ENCODE results near the gene FEN1.

DNA sequence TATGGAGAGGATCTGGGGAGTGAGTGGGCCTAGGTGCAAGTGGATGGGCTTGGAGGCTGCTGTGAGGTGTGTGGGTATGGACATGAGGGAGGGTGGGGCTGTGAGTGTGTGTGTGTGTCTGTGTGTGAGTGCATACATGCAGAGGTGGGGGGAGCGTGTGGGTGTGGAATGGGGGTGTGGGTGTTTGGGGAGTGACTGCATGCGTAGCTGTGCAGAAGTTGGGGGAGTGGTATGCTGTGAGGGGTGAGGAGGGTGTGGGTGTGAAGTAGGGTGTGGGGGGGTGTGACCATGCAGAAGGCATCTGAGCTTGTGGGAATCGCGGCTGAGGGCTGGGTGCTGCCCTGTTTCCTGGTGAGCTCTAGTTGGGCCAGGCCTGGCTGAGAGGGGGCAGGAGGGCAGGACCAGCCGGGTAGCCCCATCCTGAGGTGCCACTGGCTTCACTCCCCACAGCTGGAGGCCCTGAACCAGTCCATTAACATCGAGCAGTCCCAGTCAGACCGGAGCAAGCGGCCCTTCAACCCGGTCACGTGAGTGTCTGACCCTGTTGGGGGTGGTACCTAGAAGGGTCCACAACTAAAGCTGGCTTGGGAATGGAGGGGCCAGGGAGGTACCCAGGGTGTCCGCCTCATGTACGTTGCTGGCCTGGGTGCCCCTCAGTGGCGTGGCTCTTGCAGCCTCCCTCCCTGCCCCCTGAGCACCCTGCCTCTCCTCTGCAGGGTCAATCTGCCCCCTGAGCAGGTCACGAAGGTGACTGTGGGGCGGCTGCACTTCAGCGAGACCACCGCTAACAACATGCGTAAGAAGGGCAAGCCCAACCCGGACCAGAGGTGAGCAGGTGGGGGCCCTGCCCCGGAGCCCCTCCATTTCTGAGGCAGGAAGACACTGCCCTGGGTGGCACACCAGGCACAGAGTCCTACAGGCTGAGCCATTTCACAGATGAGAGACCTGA is 16.8 kb upstream of the FEN1 start:
- TF ChIP-seq, protein P1, sequence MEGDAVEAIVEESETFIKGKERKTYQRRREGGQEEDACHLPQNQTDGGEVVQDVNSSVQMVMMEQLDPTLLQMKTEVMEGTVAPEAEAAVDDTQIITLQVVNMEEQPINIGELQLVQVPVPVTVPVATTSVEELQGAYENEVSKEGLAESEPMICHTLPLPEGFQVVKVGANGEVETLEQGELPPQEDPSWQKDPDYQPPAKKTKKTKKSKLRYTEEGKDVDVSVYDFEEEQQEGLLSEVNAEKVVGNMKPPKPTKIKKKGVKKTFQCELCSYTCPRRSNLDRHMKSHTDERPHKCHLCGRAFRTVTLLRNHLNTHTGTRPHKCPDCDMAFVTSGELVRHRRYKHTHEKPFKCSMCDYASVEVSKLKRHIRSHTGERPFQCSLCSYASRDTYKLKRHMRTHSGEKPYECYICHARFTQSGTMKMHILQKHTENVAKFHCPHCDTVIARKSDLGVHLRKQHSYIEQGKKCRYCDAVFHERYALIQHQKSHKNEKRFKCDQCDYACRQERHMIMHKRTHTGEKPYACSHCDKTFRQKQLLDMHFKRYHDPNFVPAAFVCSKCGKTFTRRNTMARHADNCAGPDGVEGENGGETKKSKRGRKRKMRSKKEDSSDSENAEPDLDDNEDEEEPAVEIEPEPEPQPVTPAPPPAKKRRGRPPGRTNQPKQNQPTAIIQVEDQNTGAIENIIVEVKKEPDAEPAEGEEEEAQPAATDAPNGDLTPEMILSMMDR (IDR thresholded peaks at IDR 0.05) = no peak
- no peak for TF ChIP-seq POLR2A (IDR thresholded peaks at IDR 0.05)
